Fibroblast of skin of abdomen (primary cell): Measurements from ENCODE around the gene FAM221B.

ENCODE experiments used
- DNase-seq: peaks from one replicate; pipeline ENCODE4 v3.0.0-alpha.2; 2013

FAM221B gene

GRCh38 chr9:35847792-35848572 is 19.4 kb upstream of the FAM221B start:
- DNase-seq, result peak; percentile 85

GRCh38 chr9:35845824-35846771 is 17.6 kb upstream of the FAM221B start:
- DNase-seq, result no peak

- DNase-seq, result peak; percentile 91
Measured at GRCh38 chr9:35844628-35845270, 16.2 kb upstream of the FAM221B start.

- DNase-seq, result no peak
Measured at GRCh38 chr9:35842795-35843194, 14.3 kb upstream of the FAM221B start.

- no peak for DNase-seq
Measured at GRCh38 chr9:35842020-35842745, 13.7 kb upstream of the FAM221B start.

GRCh38 chr9:35841645-35841900 is 13.0 kb upstream of the FAM221B start:
- no peak for DNase-seq

GRCh38 chr9:35840881-35841644 is 12.5 kb upstream of the FAM221B start:
- DNase-seq, result no peak

GRCh38 chr9:35839926-35840325 is 11.4 kb upstream of the FAM221B start:
- no peak for DNase-seq

- DNase-seq, result no peak
Measured at GRCh38 chr9:35836595-35836994, 8.1 kb upstream of the FAM221B start.

GRCh38 chr9:35835766-35836165 is 7.2 kb upstream of the FAM221B start:
- no peak for DNase-seq

- no peak for DNase-seq
Measured at GRCh38 chr9:35835216-35835632, 6.7 kb upstream of the FAM221B start.

GRCh38 chr9:35834260-35835215 is 6.0 kb upstream of the FAM221B start:
- no peak for DNase-seq

- DNase-seq, result no peak
Measured at GRCh38 chr9:35832814-35833213, 4.3 kb upstream of the FAM221B start.

- no peak for DNase-seq
Measured at GRCh38 chr9:35831040-35831439, 2.5 kb upstream of the FAM221B start.

GRCh38 chr9:35829764-35830096 is 1.2 kb upstream of the FAM221B start:
- DNase-seq, result no peak

- DNase-seq, result peak; percentile 90
Measured at GRCh38 chr9:35829084-35829763, 692 bp upstream of the FAM221B start, which contains the start of gene TMEM8B. TSS of gene TMEM8B (plus strand) at chr9:35829228. CDS start at chr9:35829448, 220 bp downstream.

- peak; percentile 71 for DNase-seq
Measured at GRCh38 chr9:35827486-35827885, 1.0 kb downstream of the FAM221B start.

- DNase-seq, result peak; percentile 60
Measured at GRCh38 chr9:35826071-35826701, 2.3 kb downstream of the FAM221B start.

GRCh38 chr9:35822926-35823325 is 5.6 kb downstream of the FAM221B start:
- no peak for DNase-seq

GRCh38 chr9:35820076-35820475 is 8.5 kb downstream of the FAM221B start:
- peak; percentile 82 for DNase-seq
